C4-2B (cell line): Measurements from ENCODE around the gene FAAH.

Experiments used
- ZFX ChIP-seq: fragments of 450-650 bp; IDR thresholded peaks from 2 replicates; pipeline ENCODE4 v1.6.1; 2017
- TF ChIP-seq, protein P1 (sequence below): fragments of 450-650 bp; conservative IDR thresholded peaks from 2 replicates; pipeline ENCODE4 v1.5.1; 2017; ENCODE audit warnings: mild to moderate bottlenecking

DNA sequence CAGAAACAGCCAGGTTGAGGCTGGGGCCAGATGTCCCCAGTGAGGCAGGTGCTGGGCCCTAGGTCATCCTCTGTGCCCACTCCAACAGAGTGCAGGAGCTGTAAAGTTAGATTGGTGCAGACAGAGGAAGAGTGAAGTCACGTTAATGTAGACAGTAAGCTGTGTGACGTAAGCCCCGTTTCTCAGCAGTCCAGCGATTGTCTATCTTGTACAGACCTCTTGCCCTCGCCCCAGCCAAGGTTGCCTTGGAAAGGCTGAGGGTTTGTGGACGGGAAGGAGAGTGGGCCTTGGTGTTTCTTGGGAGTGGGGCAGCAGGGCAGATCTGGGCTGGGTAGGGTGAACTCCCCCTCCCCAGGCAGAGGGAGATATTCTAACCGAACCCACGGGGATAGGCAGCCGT is 13.5 kb downstream of the FAAH start:
- TF ChIP-seq, protein P1, sequence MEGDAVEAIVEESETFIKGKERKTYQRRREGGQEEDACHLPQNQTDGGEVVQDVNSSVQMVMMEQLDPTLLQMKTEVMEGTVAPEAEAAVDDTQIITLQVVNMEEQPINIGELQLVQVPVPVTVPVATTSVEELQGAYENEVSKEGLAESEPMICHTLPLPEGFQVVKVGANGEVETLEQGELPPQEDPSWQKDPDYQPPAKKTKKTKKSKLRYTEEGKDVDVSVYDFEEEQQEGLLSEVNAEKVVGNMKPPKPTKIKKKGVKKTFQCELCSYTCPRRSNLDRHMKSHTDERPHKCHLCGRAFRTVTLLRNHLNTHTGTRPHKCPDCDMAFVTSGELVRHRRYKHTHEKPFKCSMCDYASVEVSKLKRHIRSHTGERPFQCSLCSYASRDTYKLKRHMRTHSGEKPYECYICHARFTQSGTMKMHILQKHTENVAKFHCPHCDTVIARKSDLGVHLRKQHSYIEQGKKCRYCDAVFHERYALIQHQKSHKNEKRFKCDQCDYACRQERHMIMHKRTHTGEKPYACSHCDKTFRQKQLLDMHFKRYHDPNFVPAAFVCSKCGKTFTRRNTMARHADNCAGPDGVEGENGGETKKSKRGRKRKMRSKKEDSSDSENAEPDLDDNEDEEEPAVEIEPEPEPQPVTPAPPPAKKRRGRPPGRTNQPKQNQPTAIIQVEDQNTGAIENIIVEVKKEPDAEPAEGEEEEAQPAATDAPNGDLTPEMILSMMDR, result no peak
- no peak for TF ChIP-seq ZFX
